ENCODE measurements around the gene RAB28.

The RAB28 gene

GRCh38 chr4:13331827-13332226, 152.3 kb downstream of the RAB28 start:
- no peak for DNase-seq (ENCODE audit: low spot score)
- TF ChIP-seq CTCF (IDR thresholded peaks at IDR 0.05; ENCODE audit: borderline replicate concordance, control extremely low read depth, extremely low read depth, insufficient read depth, missing control alignments), result no peak
- in situ Hi-C loops (cut with MboI; ENCODE audit: low sequenced_read_pairs, unreplicated experiment), result no loop called here

- DNase-seq (ENCODE audit: low spot score), result no peak
- TF ChIP-seq CTCF (IDR thresholded peaks at IDR 0.05; ENCODE audit: borderline replicate concordance, control extremely low read depth, extremely low read depth, insufficient read depth, missing control alignments), result no peak
- in situ Hi-C loops (cut with MboI; ENCODE audit: low sequenced_read_pairs, unreplicated experiment), result no loop called here
Observed at GRCh38 chr4:13329963-13330362, 154.2 kb downstream of the RAB28 start.

- no peak for DNase-seq (ENCODE audit: low spot score)
- in situ Hi-C loops (cut with MboI; ENCODE audit: low sequenced_read_pairs, unreplicated experiment), result no loop called here
- no peak for TF ChIP-seq CTCF (IDR thresholded peaks at IDR 0.05; ENCODE audit: borderline replicate concordance, control extremely low read depth, extremely low read depth, insufficient read depth, missing control alignments)
Observed at GRCh38 chr4:13329340-13329850, 154.7 kb downstream of the RAB28 start.

GRCh38 chr4:13328591-13328990, 155.5 kb downstream of the RAB28 start:
- no peak for TF ChIP-seq CTCF (IDR thresholded peaks at IDR 0.05; ENCODE audit: borderline replicate concordance, control extremely low read depth, extremely low read depth, insufficient read depth, missing control alignments)
- in situ Hi-C loops (cut with MboI; ENCODE audit: low sequenced_read_pairs, unreplicated experiment), result no loop called here
- DNase-seq (ENCODE audit: low spot score), result no peak

GRCh38 chr4:13327991-13328390, 156.1 kb downstream of the RAB28 start:
- no peak for DNase-seq (ENCODE audit: low spot score)
- in situ Hi-C loops (cut with MboI; ENCODE audit: low sequenced_read_pairs, unreplicated experiment), result no loop called here
- TF ChIP-seq CTCF (IDR thresholded peaks at IDR 0.05; ENCODE audit: borderline replicate concordance, control extremely low read depth, extremely low read depth, insufficient read depth, missing control alignments), result no peak

GRCh38 chr4:13325744-13326143, 158.4 kb downstream of the RAB28 start:
- in situ Hi-C loops (cut with MboI; ENCODE audit: low sequenced_read_pairs, unreplicated experiment), result no loop called here
- TF ChIP-seq CTCF (IDR thresholded peaks at IDR 0.05; ENCODE audit: borderline replicate concordance, control extremely low read depth, extremely low read depth, insufficient read depth, missing control alignments), result no peak
- no peak for DNase-seq (ENCODE audit: low spot score)

GRCh38 chr4:13323921-13324320, 160.2 kb downstream of the RAB28 start:
- in situ Hi-C loops (cut with MboI; ENCODE audit: low sequenced_read_pairs, unreplicated experiment), result no loop called here
- no peak for TF ChIP-seq CTCF (IDR thresholded peaks at IDR 0.05; ENCODE audit: borderline replicate concordance, control extremely low read depth, extremely low read depth, insufficient read depth, missing control alignments)
- DNase-seq (ENCODE audit: low spot score), result no peak
